Adipose tissue (tissue), 3 donors: ENCODE data around the gene DAZ1. TPM values are rescaled to one million over a fixed set of nuclear protein-coding genes. Genes with fewer than 3 reads are reported as not detected.
"Not testable (repeated sequence)": the region's sequence is repeated elsewhere in the genome, so short reads cannot be mapped to it uniquely, and the experiment has no call there.

ENCODE experiments used
- H3K27ac ChIP-seq: one replicate; pipeline ENCODE4 v1.5.1; 2013; ENCODE audit warnings: low read depth, low read length
- WGBS, 3 donors: extraction: QIAGEN DNeasy Blood & Tissue Kit; methylation state at CpG; one replicate each; pipeline ENCODE4 v1.1.7; 2013; 5-methylcytosine and 5-hydroxymethylcytosine counted together
- polyA plus RNA-seq, 3 donors: library from polyadenylated mRNA; stranded (reverse); fragments of 200-250 nt; gene quantifications; one replicate each; pipeline ENCODE4 v1.2.3, GENCODE V29; 2013
- donor health status: healthy with polysubstance abuse.
- donor health status: Bipolar disorder and iron deficiency.
- donor health status: healthy.

The DAZ1 gene, protein sequence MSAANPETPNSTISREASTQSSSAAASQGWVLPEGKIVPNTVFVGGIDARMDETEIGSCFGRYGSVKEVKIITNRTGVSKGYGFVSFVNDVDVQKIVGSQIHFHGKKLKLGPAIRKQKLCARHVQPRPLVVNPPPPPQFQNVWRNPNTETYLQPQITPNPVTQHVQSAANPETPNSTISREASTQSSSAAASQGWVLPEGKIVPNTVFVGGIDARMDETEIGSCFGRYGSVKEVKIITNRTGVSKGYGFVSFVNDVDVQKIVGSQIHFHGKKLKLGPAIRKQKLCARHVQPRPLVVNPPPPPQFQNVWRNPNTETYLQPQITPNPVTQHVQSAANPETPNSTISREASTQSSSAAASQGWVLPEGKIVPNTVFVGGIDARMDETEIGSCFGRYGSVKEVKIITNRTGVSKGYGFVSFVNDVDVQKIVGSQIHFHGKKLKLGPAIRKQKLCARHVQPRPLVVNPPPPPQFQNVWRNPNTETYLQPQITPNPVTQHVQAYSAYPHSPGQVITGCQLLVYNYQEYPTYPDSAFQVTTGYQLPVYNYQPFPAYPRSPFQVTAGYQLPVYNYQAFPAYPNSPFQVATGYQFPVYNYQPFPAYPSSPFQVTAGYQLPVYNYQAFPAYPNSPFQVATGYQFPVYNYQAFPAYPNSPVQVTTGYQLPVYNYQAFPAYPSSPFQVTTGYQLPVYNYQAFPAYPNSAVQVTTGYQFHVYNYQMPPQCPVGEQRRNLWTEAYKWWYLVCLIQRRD
- 1 to 10 TPM in 1 of 3 donors, under 1 TPM in 1, not detected in 1; 0.05 to 1.1 TPM for polyA plus RNA-seq

DNA sequence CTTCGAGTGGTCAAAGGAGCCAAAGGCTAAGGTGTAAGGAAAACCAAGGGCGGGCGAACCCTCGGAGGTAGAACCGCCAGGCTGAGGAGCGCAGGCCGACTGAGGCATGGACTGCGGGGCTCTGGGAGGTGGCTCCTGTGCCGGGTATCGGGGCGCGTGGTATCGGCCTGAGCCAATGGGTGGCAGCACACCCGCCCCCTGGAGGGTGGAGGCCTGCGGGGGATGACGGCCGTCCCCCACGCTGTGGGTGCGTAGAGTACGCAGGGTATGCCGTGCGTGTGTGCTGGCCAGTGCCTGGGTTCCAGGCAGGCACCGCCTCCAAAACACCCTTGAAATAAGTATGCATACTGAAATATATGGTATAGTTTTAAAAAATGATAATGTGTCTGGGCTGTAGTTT lies at the start of gene DAZ1:
DAZ1 (minus strand) TSS at position 101 of the 400 bp plus-strand sequence. CDS start 208 bp downstream, outside the sequence.
- no CpG with 5 or more reads among the region's 23 CpGs for WGBS, 3 donors
- not testable (repeated sequence) for H3K27ac ChIP-seq

DNA sequence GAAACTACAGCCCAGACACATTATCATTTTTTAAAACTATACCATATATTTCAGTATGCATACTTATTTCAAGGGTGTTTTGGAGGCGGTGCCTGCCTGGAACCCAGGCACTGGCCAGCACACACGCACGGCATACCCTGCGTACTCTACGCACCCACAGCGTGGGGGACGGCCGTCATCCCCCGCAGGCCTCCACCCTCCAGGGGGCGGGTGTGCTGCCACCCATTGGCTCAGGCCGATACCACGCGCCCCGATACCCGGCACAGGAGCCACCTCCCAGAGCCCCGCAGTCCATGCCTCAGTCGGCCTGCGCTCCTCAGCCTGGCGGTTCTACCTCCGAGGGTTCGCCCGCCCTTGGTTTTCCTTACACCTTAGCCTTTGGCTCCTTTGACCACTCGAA lies 20.4 kb upstream of the DAZ1 start, which contains the start of gene DAZ2:
DAZ2 (plus strand) TSS at position 301 of the 400 bp plus-strand sequence. CDS start 208 bp downstream, outside the sequence.
- H3K27ac ChIP-seq: not testable (repeated sequence)
- WGBS, 3 donors: no CpG with 5 or more reads among the region's 23 CpGs

DNA sequence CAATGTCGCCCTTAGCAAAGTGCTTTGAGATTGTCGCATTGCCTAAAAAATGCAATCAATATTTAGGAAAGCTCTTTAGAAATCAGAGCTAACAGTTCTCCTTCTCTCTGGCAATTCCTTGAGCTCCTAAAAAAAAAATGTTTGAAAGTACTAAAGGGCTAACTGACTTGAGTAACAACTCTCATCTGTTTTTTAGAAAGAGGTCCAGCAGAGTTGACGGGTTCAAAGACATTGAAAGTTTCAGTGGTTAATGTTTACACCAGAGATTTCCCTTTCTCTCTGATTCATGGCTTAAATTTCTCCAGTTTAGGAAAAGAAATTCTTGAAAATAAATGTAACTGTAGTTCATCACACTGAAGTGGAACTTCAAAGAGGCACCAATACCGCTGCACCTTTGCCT lies 11.9 kb upstream of the DAZ1 start:
- WGBS, 3 donors: no CpG with 5 or more reads among the region's 4 CpGs
- H3K27ac ChIP-seq: not testable (repeated sequence)

DNA sequence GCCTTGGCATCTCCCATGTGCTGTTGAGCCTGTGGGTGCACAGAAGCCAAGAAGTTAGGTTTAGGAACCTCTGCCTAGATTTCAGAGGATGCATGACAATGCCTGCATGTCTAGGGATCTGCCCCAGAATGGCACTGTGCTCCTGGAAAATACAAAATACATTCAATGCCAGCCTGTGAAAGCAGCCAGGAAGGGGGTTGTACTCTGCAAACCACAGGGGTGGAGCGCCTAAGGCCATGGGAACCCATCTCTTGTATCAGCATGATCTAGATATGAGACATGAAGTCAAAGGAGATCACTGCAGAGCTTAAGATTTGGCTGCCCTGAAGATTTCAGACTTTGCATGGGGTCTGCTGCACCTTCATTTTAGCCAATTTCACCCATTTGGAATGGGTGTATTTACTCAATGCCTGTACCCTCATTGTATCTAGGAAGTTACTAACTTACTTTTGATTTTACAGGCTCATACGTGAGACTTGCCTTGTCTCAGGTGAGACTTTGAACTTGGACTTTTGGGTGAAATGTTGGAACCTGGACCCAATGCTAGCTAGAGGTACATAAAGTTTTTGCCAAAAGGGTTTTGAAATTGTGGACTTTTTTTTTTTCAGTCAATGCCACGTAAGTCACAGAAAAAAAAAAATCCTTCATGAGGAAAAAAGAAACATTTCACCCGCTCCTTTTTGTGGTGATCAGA lies 11.1 kb upstream of the DAZ1 start:
- WGBS, 3 donors: no CpG with 5 or more reads among the region's 4 CpGs
- not testable (repeated sequence) for H3K27ac ChIP-seq

DNA sequence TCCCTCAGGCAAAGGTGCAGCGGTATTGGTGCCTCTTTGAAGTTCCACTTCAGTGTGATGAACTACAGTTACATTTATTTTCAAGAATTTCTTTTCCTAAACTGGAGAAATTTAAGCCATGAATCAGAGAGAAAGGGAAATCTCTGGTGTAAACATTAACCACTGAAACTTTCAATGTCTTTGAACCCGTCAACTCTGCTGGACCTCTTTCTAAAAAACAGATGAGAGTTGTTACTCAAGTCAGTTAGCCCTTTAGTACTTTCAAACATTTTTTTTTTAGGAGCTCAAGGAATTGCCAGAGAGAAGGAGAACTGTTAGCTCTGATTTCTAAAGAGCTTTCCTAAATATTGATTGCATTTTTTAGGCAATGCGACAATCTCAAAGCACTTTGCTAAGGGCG lies 8.6 kb upstream of the DAZ1 start:
- no CpG with 5 or more reads among the region's 4 CpGs for WGBS, 3 donors
- not testable (repeated sequence) for H3K27ac ChIP-seq

Other genes starting within 250 kb of the DAZ1 start
- not detected for gene BPY2, start 214.7 kb downstream of the DAZ1 start, polyA plus RNA-seq
- not detected for gene DAZ2, start 20.5 kb upstream of the DAZ1 start, polyA plus RNA-seq